ENCODE results near the gene UBE2G1.
"Not testable (repeated sequence)": the region's sequence is repeated elsewhere in the genome, so short reads cannot be mapped to it uniquely, and the experiment has no call there.

The UBE2G1 gene

DNA sequence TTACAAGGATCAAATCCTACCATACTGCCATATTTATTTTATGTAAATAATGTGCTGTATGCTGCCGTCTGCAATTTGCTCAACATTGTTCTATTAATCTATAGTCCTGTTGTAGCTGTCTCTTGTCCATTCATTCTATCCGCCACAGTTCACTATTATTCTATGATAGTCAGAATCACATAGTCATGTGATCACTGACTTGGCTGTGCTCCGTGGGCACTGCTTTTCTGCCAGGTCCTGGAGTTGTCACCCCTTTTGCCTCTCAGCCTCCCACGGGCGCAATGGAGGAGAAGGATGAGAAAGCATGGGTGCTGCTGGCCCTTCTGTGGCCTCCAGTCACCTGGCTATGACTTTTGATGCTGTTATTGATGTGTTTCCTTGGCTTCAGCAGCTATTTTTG, 65.4 kb downstream of the UBE2G1 start:
- DNase-seq (ENCODE audit: low read depth in 2 of 2) = no peak

DNA sequence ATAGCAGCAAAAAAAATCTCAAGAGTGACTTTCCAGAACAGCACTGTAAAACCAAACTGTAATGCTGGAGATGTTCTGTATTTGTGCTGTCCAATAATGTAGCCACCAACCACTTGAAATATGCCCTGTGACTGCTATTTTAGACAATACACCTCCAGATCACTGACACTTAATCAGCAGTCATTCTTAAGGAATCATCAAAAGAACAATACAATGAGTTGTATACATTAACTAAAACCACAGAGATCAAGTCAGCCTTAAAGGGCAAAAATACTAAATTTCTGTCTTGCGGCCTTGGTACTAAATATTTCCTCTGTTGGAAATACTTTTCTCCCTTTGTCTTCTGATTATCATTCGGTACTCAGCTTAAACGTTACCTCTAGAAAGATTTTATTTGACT, 69.1 kb downstream of the UBE2G1 start:
- DNase-seq (ENCODE audit: low read depth in 2 of 2) = no peak

DNA sequence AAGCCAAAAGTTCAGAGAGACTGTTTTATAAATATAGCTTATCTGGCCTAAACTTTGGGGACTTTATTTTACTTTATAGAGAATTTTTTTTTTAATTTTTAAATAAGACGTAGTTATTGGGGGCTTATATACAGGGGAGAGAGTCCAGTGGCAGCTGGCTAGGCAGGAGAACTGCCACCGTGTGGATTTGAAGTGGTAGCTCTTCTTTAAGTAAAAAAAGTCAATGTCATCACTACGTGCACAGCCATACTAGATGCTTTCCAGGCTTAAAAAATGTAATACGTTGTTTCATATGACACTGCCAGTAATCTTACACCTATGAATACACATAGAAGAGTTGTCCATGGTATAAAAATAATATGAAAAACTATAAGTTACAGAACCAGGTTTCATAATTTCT, 70.8 kb downstream of the UBE2G1 start:
- DNase-seq (ENCODE audit: low read depth in 2 of 2) = no peak

DNA sequence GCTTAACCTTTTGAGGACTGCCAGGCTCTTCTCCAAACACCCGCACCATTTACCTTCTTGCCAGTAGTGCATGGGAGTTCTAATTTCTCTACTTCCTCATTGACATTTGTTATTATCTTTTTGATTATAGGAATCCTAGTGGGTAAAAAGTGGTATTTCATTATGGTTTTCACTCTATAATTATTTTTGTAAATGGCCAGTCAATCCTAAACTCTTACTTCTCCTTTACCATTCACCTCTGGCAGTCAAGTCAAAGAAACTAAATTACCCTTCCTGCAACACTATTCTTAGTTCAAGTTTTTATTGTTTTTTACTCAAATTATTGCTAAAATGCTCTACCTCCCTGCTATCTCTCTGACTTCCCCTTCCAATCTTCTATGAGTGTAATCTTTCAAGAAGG, 72.9 kb downstream of the UBE2G1 start:
- DNase-seq (ENCODE audit: low read depth in 2 of 2) = no peak

DNA sequence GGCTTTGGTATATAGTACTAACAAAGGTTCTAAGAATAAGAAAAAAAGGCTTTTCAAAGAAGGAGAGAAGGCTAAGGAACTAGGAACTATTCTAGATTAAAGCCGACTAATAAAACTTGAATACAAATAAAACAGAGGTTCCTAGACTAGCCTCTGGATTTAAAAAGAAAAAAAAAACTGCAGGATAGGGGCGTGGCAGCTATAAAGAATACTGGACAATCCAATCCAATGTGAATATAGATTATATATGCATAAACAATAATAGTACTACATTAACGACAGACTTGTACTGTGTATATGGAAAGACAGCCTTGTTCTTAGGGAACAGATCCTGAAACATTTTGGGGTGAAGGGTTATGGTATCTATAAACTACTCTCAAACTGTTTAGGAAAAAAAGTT, 78.8 kb downstream of the UBE2G1 start:
- no peak for DNase-seq (ENCODE audit: low read depth in 2 of 2)

DNA sequence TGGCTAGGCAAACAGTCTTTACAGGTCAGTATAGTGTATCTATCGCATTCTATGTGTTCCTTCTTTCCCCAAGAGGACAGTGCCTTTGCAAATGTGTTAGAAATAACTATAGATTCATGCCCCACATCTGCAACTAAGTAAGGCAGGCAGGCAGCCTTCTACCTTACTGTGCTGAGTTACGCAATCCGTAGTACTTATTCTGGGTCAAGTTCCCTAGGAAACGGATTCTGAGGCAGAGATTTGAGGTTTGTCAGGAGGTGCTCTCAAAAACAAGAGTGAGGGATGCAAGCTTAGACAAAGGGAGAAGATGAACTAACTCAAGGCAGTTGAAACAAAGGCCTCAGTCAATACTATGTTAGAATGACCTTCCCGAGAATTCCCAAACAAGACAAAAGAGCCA, 90.0 kb downstream of the UBE2G1 start:
- DNase-seq (ENCODE audit: low read depth in 2 of 2) = no peak

DNA sequence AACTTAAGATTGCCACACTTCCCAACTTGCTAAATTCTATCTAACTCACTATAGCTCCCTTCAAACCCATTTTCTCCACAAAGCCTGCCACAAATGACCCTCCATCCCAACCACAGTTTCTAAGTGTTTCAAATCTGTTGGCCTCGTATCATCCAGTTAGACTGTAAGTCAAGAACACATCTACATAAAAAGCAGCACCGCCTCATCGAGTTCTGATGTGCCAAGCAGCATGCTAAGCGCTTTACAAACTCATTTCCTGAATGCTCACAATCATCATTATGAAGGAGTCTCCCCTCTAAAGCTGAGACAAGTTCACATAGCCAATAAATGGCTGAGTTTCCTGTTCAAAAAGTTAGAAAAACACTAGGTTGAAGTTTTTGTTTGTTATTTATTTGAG, 93.5 kb downstream of the UBE2G1 start:
- no peak for DNase-seq (ENCODE audit: low read depth in 2 of 2)

DNA sequence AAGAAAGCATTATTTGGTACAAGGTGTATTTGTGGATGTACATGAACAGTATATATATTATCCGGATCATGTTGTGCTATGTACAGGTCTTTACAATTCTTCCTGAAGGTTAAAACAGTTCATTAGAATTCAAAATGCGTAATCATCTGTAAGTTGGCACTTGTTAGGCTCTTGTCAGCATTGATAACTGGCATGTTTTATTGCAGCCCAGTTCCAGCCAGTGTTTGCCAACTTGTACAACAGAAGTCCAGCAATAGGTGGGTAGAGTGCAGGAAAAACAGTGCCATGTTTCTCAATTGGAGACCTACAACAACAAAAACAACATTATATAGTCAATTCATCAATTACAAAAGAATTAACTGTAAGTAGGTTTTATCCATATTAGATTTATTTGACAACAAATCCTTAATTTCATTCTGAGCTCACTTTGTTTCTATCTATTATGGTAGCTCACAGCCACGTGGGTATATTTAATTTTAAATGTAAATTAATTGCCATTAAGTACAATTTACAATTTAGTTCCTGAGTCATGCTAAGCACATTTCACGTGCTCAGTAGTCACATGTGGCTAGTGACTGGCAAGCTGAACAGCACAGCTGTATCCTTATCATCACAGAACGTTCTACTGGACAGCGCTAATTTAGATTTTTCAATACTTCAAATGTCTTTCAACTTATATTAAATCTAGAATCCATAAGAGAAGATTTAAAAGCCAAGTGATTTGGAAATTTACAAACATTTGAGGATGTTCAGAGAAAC, 94.1 kb downstream of the UBE2G1 start:
- no peak for DNase-seq (ENCODE audit: low read depth in 2 of 2)

DNA sequence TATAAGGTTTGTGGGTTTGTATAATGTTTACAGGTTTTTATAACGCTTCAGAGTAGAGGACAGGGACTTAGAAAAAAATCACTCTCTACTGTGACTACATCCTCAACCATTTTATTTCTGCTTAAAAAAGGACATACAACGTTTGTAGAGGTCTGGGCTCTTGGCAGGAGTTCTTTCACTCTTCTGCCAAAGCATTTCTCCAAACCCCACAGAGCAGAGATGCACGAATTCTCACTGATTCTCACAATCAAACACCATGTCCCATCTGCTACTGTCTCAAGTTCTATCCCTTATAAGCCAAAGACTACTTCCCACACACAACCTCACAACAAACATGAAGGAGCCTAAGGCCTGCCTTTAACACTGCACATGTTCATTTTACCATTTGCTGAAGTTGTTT, 95.7 kb downstream of the UBE2G1 start:
- DNase-seq (ENCODE audit: low read depth in 2 of 2) = no peak

DNA sequence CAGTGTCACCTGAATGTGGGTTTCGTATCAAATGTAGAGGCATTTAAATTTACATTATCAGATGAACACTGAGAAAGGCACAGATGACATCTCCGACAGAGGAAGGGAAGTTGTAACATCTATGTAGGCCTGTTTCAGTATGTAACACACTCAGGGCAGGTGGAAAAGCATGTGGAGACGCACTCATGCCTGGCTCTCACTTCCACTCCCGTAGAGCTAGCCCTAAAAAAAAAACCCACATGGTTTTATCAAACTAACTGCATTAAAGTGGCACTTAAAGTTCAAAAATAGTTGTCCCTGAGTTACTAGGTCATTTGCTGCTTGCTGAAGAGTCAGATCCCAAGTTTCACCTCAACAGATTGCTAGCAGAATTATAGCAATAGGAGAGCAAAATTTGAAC, 96.6 kb downstream of the UBE2G1 start:
- DNase-seq (ENCODE audit: low read depth in 2 of 2) = no peak

DNA sequence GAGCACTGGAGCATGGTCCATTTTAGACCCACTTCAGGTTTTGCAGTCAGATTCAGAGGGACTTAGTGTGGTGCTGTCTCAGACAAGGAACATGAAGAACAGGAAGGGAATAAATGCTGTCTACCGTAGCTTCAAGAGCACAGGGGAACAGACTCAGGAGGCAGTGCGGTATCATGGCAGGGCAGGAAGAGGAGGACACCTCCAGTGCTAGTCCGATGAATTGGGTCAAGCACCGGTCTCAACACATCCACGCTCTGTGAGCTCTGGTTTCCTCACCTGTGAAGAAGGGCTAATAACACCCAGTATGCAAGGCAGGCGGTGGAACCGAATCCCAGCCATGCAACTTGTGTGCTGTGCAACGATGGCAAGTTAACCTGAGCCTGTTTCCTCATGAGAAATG, 99.1 kb downstream of the UBE2G1 start:
- DNase-seq (ENCODE audit: low read depth in 2 of 2) = no peak

DNA sequence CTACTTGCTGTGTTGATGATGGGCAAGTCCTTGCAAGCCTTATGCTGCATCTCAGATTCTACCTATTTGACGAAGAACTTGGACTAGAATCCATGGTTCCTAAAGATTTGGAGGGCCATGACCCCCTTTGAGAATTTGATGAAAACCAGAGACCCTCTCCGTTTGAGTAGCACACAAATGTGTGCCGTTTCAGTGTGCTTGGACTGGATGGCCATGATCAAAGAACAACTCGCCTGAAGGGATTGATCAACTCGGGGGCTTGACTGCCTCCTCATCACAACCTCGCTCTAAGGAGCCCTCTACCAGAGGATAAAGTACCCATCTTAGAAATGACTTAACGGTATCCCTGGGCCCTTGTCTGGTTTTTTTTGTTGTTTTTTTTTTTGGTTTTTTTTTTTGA, 99.9 kb downstream of the UBE2G1 start:
- no peak for DNase-seq (ENCODE audit: low read depth in 2 of 2)

DNA sequence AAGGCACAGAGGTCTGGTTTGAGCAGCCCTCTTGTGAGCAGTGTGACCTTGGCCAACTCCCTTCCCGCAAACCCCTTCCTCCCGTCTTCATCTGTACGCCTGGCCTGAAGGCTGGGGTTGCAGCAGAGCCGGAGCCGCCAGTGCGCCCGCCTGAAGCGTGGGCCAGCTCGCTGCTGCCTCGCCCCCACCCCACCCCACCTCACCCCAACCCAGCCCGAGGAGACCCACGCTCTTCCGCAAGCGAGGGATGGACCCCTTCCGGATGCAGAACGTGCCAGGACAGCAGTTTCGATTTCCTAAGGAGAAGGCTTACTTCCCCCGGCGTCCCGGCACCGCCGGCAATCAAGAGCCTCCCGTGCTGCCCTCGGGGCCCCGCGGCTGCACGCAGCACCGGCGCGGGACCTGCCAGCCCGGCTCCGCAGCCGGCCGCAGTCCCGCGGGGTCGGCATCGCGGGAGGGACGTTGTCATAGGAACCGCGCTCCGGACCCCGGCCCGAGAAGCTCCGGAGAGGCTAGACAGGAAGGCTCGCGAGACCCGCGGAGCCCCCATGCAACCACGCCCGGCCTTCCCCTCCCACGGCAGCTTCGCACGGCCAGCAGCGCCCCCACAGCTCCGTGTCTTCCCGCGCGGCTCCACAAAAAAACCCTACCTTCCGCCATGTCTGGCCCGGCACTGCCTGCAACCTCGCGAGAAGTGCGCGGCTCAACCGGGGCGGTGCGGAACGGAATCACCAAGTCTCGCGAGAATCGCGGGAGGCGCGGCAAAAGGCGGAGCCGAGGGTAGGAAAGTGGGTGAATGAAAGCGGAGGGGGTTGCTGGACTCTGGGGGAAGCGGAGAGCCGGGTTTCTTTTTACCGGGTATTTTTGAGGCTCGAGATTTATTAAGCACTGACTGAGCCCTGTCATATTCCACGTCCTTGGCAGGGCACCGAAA, 102.9 kb downstream of the UBE2G1 start, which contains the start of gene ANKFY1:
ANKFY1 (minus strand) TSS at position 698 of the 934 bp plus-strand sequence; CDS start at position 660, 38 bp downstream.
- peak; percentile 91 to 94 for DNase-seq (ENCODE audit: low read depth in 2 of 2)

DNA sequence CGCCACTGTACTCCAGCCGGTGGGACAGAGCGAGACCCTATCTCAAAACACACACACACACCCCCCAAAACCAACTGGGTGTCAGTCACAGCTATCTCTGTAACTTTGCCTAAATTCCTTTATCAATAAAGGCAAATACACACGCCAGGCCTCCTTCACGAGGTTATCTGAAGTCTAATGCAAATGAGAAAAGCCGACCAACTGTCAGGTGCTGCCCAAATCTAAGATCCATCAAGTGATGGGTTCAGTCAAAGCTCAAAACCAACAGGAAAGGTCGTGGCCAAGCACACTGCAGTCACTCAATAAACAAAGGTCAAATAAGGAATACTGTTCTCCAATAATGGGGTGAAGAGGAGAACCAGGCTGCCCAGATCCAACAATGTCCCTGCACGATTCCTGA, 103.8 kb downstream of the UBE2G1 start:
- DNase-seq (ENCODE audit: low read depth in 2 of 2) = no peak

DNA sequence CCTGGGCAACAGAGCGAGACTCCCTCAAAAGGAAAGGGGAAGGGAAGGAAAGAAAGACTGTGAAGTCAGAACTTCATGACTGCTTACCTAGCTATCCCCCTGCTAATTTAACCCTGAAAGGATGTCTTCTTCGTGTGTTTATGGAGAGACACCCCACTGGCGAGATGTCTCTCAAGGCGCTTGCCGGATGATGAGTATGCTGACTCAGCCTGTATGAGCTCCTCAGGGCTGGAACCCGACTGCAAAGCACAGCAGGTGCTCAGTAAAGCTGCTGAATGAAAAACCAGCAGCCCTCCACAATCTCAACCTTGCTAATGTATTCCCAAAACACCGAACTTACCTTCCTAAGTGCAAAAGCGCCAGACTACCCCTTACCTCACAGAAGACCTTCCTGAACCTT, 105.0 kb downstream of the UBE2G1 start:
- DNase-seq (ENCODE audit: low read depth in 2 of 2) = no peak

DNA sequence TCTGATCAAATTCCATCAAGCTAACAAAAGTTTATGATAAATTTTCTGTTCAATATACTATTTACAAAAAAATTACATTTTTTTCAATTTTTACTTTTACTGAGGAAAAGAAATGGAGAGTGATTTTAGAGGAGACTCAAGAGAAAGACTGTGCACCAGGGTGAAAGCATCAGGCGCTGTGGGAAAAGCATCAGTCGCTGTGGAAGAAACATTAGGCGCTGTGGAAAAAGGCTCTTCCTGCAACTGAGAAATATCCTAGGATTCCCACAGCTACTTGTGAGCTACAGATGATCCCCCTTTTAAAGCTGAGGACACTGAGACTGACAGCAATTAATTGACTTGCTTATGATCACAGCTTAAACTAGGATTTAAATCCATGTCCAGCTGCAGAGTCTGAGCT, 107.6 kb downstream of the UBE2G1 start:
- DNase-seq (ENCODE audit: low read depth in 2 of 2) = no peak

DNA sequence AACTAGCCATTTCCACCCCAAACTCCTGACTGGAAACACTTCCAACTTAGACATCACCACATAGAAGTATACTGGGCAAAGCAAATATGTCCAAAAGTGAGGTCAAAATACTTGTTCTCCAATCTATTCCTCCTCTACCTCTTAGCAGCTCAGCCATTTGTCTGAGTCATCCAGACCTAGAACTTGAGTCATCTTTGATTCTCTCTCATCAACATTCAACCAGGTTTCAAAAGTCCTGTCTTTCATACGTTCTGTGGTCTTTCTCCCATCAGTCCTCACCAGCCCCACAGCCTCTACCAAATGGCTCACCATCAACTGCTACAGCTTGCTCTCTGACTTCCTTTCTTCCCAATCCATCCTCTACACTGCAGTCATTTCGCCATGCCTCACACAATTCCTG, 109.5 kb downstream of the UBE2G1 start:
- no peak for DNase-seq (ENCODE audit: low read depth in 2 of 2)

DNA sequence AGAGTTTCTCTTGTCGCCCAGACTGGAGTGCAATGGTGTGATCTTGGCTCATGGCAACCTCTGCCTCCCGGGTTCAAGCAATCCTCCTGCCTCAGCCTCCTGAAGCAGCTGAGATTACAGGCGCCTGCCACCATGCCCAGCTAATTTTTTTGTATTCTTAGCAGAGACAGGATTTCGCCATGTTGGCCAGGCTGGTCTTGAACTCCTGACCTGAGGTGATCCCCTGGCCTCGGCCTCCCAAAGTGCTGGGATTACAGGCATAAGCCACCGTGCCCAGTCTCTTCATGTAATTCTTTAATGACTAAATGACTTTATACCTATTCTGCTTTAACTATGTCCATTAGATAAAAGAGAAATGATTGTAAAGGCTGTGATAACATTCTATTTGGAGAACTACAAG, 111.2 kb downstream of the UBE2G1 start:
- not testable (repeated sequence) for DNase-seq (ENCODE audit: low read depth in 2 of 2)

DNA sequence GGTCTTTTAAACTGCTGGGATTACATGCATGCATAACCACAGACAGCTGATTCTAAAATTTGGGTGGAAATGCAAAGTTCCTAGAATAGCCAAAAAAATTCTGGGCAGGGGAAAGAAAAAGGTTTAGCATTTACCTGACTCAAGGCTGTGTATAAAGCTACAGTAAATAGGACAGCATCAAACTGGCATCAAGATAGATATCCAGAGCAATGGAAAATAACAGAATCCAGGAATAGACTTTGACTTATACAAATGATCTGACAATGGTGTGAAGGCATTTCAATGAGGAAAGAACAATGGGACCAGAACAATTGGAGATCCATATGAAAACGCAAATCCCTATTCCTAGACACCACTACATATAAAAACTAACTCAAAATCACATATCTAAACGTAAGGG, 115.6 kb downstream of the UBE2G1 start:
- no peak for DNase-seq (ENCODE audit: low read depth in 2 of 2)

DNA sequence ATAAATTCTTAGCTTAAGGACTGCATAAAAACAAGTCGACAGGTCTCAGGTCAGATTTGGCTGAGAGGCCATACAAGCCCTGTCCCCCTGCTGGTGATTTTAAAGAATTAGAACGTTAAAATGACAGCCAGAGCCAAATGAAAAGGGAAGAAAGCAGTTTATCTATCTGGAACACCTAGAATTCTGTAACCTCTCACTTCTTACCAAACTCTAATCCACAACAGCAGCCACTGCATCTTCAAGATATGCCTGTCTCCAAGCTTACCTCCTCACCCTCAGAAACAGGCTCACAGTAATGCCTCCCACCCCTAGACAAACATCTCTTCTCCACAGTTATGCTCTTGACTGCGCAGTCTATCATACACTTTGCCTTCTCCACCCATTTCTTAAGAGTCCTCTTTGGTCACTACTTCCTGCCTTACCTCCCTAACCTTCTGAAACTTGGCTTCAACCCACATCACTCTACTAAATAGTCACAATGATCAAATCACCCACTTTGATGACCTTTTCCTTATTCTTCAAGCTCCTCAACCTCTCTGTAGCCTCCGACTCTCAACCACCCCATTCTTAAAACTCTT, 116.9 kb downstream of the UBE2G1 start:
- DNase-seq (ENCODE audit: low read depth in 2 of 2) = no peak

DNA sequence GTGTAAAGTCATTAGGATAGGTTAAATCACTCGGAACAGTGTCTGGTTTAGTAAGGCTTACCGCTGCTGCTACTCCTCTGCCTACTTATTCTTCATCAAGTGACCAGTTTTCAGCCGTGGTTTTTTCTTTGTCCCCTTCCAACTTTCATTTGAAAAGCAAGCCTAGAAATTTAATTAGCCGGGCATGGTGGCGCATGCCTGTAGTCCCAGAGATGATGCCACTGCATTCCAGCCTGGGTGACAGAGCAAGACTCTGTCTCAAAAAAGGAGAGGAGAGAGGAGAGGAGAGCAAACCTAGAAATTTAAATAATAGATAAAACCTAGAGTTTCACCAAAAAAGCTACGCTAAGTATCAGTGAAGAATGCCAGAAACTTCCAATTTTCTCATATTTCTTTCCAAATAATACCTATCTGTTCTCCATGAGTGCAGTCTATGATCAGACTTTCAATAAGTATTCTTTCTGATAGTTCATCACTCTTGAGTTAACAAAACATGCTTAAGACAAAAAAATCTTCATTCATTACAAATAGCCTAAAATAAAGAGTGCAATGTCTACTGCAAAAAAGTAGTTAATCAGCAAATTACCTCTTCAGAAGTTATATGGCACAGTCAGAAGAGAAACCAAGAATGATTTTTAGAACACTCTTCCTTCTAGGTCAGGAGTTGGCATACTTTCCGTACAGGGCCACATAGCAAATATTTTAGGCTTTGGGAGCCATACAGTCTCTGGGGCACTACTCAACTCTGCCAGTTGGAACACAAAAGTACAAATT, 117.8 kb downstream of the UBE2G1 start:
- DNase-seq (ENCODE audit: low read depth in 2 of 2) = no peak

DNA sequence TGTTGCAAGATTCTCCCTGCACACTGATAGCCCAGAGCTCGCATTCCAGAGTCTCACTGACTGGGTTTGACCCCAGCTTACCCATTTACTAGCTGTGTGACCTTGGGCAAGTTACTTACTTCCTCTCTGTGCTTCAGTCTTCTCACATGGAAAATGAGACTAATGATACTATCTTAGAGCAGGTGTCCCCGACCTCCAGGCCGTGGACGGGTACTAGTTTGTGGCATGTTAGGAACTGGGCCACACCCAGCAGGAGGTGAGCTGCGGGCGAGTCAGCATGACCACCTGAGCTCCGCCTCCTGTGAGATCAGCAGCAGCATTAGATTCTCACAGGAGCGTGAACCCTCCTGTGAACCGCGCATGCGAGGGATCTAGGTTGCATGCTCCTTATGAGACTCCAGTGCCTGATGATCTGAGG, 118.5 kb downstream of the UBE2G1 start:
- no peak for DNase-seq (ENCODE audit: low read depth in 2 of 2)

Measured in stimulated activated CD4-positive, alpha-beta T cell treated with anti-CD3 and anti-CD28 coated beads, Interleukin-1b, Interleukin-23, amount 100 ng/mL, for 1 hour (primary cell).